Activated naive CD8-positive, alpha-beta T cell treated with anti-CD3 and anti-CD28 coated beads, Interleukin-2, amount 10 ng/mL, durations not matched to agents 7 days and 5 days (primary cell): ENCODE results near the gene ARL9. TPM values are rescaled to one million over a fixed set of nuclear protein-coding genes. Genes with fewer than 3 reads are reported as not detected.

Experiments
- ATAC-seq: fragments of 150-1000 bp; cut with Tn5 transposase; one replicate; pipeline ENCODE4 v1.10.0; 2021; ENCODE audit warnings: low read depth, moderate library complexity
- POLR2A ChIA-PET: fragments of 350-600 bp; sonication (Branson Sonifier 250); formaldehyde crosslinking; loops from one replicate; lab custom pipeline; 2021; ENCODE audit warnings: antibody characterized with exemption; lab: Charles Lee
- DNase-seq: peaks from one replicate; pipeline ENCODE4 v3.0.0; 2021
- H3K27ac Mint-ChIP-seq: one replicate; pipeline ENCODE4 v1.8.0; 2022; ENCODE audit warnings: mild to moderate bottlenecking, mixed read lengths
- H3K27me3 Mint-ChIP-seq: one replicate; pipeline ENCODE4 v1.8.0; 2022; ENCODE audit warnings: mild to moderate bottlenecking, moderate library complexity, mixed read lengths
- H3K36me3 Mint-ChIP-seq: one replicate; pipeline ENCODE4 v1.8.0; 2021; ENCODE audit warnings: mild to moderate bottlenecking, mixed read lengths
- H3K4me1 Mint-ChIP-seq: one replicate; pipeline ENCODE4 v1.8.0; 2021; ENCODE audit warnings: mixed read lengths
- H3K4me3 Mint-ChIP-seq: one replicate; pipeline ENCODE4 v1.8.0; 2022; ENCODE audit warnings: mild to moderate bottlenecking, moderate library complexity, mixed read lengths
- H3K9me3 Mint-ChIP-seq: one replicate; pipeline ENCODE4 v1.8.0; 2021; ENCODE audit warnings: mixed read lengths
- total RNA-seq, 2 experiments: library from RNA; stranded (reverse); gene quantifications; one replicate each; pipeline ENCODE4 v1.2.3, GENCODE V29; 2021

Gene ARL9
- total RNA-seq, 2 experiments from 2014 or later, result 0.26 to 0.44 TPM

- ATAC-seq, result peak; percentile 99
- POLR2A ChIA-PET, result no interaction called here
- DNase-seq, result peak; percentile 95
- Mint-ChIP-seq H3K4me1 (peaks cover 14% of the 10 kb centered on the region), H3K27ac (no peak overlapping the region), H3K27me3 (peaks cover 16% of the 10 kb centered on the region), H3K9me3 (no peaks in the 10 kb centered on the region), H3K36me3 (no peaks in the 10 kb centered on the region), H3K4me3 (peak overlapping the region; percentile 75)
Observed at GRCh38 chr4:56544573-56545131, 39.1 kb downstream of the ARL9 start.

GRCh38 chr4:56550642-56551041 lies 45.1 kb downstream of the ARL9 start:
- Mint-ChIP-seq H3K9me3 (no peaks in the 10 kb centered on the region), H3K4me3 (no peak overlapping the region), H3K4me1 (peaks cover 5% of the 10 kb centered on the region), H3K27me3 (no peaks in the 10 kb centered on the region), H3K27ac (no peak overlapping the region), H3K36me3 (no peaks in the 10 kb centered on the region)
- DNase-seq (no peak), ATAC-seq (no peak)
- POLR2A ChIA-PET, result no interaction called here

- no peaks in the 10 kb centered on the region for H3K9me3 Mint-ChIP-seq
- no peaks in the 10 kb centered on the region for H3K36me3 Mint-ChIP-seq
- DNase-seq (no peak), ATAC-seq (no peak)
- no peak overlapping the region for H3K4me3 Mint-ChIP-seq
- H3K4me1 Mint-ChIP-seq, result peaks cover 5% of the 10 kb centered on the region
- no peak overlapping the region for H3K27ac Mint-ChIP-seq
- H3K27me3 Mint-ChIP-seq, result no peaks in the 10 kb centered on the region
- POLR2A ChIA-PET, result no interaction called here
Observed at GRCh38 chr4:56551516-56551915, 45.9 kb downstream of the ARL9 start.

- no peak overlapping the region for H3K4me3 Mint-ChIP-seq
- H3K36me3 Mint-ChIP-seq, result no peaks in the 10 kb centered on the region
- DNase-seq (no peak), ATAC-seq (no peak)
- H3K27me3 Mint-ChIP-seq, result no peaks in the 10 kb centered on the region
- H3K4me1 Mint-ChIP-seq, result peaks cover 5% of the 10 kb centered on the region
- no peaks in the 10 kb centered on the region for H3K9me3 Mint-ChIP-seq
- no peak overlapping the region for H3K27ac Mint-ChIP-seq
- POLR2A ChIA-PET, result no interaction called here
Observed at GRCh38 chr4:56552273-56552672, 46.7 kb downstream of the ARL9 start.

GRCh38 chr4:56570041-56570440 lies 64.5 kb downstream of the ARL9 start:
- no peak for ATAC-seq
- Mint-ChIP-seq H3K4me1 (peaks cover 5% of the 10 kb centered on the region), H3K36me3 (no peaks in the 10 kb centered on the region), H3K27ac (no peak overlapping the region), H3K9me3 (no peaks in the 10 kb centered on the region), H3K27me3 (no peaks in the 10 kb centered on the region), H3K4me3 (no peak overlapping the region)
- DNase-seq, result no peak
- POLR2A ChIA-PET, result no interaction called here

Other genes starting within 250 kb of the ARL9 start
- 10 to 100 TPM; 10.3 to 12.8 TPM for gene AASDH, start 118.3 kb upstream of the ARL9 start, total RNA-seq
- gene PPAT, start 70.2 kb upstream of the ARL9 start, total RNA-seq, result 10 to 100 TPM; 20.8 to 22.4 TPM
- gene PAICS, start 69.5 kb upstream of the ARL9 start, total RNA-seq, result 100 to 1,000 TPM; 120 to 125 TPM
- gene SRP72, start 38.2 kb upstream of the ARL9 start, total RNA-seq, result 100 to 1,000 TPM; 123 to 124 TPM
- gene HOPX, start 175.5 kb downstream of the ARL9 start, total RNA-seq, result 10 to 100 TPM; 22.1 to 25.2 TPM